ENCODE results near the gene ABCF2. TPM values are rescaled to one million over a fixed set of nuclear protein-coding genes. Genes with fewer than 3 reads are reported as not detected.

The ABCF2 gene
- total and polyA plus RNA-seq, 2 of the 4 experiments (the other 2 are of a cell fraction): 46.2 to 103 TPM

DNA sequence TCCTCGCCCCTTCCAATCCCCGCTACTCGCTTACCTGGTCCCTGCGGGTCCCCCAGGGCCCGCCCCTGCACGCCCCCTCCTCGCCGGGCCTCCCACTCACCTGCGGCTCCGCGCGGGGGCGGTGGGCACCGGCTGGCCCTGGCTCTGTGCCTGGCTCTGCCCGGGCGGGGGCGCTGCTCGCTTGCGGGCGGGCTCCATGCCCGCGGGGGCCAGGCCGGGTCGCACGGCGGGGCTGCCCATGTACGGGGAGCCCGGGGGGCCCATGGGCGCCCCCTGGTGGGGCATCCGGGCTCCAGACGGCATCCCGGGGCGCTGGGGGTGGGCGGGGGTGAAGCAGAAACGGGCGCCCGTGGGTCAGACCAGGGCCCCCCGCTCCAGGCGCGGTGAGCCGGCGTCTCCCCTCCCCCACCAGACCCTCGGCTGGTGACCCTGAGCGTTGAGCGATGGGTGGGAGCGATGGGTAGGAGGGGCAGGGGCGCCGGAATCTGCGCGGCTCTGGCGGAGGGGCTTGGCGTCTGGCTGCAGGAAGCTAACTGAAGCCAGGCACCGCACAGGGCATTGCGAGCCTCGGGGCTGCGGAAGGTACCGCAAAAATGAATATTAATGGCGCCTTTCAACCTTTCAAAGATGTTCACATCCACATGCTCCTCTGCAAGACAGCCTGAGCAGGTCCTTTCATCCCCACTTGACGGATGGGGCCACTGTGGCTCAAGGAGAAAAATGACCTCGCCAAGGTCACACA is 18.5 kb upstream of the ABCF2 start:
- ATAC-seq (ENCODE audit: low read depth): peak; percentile 15
- H4K91ac ChIP-seq (ENCODE audit: insufficient read depth, low read depth, low read length): no peak overlapping the region
- H2AK9ac ChIP-seq (replicated peaks; ENCODE audit: low read depth, low read length, poor library complexity): peak overlapping the region; percentile 83
- no peak overlapping the region for H4K5ac ChIP-seq (ENCODE audit: low read depth, low read length)
- CTCF ChIA-PET: no interaction called here
- TF ChIP-seq RAD21 (IDR thresholded peaks at IDR 0.05; ENCODE audit: low read length) (peak; percentile 26; the same call in 1 of the 2 replicates), MAZ (IDR thresholded peaks at IDR 0.05; ENCODE audit: borderline replicate concordance, low read depth, low read length) (peak; percentile 69; the same call in 1 of the 2 replicates), FOS (IDR thresholded peaks at IDR 0.05; ENCODE audit: low read depth, low read length) (no peak)
- TF ChIP-seq, protein P1, sequence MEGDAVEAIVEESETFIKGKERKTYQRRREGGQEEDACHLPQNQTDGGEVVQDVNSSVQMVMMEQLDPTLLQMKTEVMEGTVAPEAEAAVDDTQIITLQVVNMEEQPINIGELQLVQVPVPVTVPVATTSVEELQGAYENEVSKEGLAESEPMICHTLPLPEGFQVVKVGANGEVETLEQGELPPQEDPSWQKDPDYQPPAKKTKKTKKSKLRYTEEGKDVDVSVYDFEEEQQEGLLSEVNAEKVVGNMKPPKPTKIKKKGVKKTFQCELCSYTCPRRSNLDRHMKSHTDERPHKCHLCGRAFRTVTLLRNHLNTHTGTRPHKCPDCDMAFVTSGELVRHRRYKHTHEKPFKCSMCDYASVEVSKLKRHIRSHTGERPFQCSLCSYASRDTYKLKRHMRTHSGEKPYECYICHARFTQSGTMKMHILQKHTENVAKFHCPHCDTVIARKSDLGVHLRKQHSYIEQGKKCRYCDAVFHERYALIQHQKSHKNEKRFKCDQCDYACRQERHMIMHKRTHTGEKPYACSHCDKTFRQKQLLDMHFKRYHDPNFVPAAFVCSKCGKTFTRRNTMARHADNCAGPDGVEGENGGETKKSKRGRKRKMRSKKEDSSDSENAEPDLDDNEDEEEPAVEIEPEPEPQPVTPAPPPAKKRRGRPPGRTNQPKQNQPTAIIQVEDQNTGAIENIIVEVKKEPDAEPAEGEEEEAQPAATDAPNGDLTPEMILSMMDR (conservative IDR thresholded peaks at IDR 0.05; ENCODE audit: low read depth, low read length): peak; percentile 61
- no peak overlapping the region for H2BK20ac ChIP-seq (ENCODE audit: low read depth, low read length)
- H3K36me3 ChIP-seq (ENCODE audit: control insufficient read depth, insufficient read depth, low read length): peaks cover 23% of the 10 kb centered on the region
- peak overlapping the region in 1 of 2 experiments; percentile 58; a peak in 1 of 4 replicates for H4K8ac ChIP-seq (ENCODE audit: low read depth in 2 of 2, low read length in 2 of 2)
- no peak overlapping the region for H3K27ac ChIP-seq (ENCODE audit: insufficient read depth, low read length)
- H3K18ac ChIP-seq (ENCODE audit: low read depth, low read length): no peak overlapping the region
- H3K4me3 ChIP-seq (ENCODE audit: insufficient read depth, low read depth, low read length): no peak overlapping the region
- H3K27me3 ChIP-seq (ENCODE audit: control insufficient read depth, insufficient read depth, low read length): no peaks in the 10 kb centered on the region
- peak overlapping the region; percentile 68 for H2AFZ ChIP-seq (replicated peaks; ENCODE audit: low read length, poor library complexity)
- POLR2A ChIA-PET (ENCODE audit: unreplicated experiment): no interaction called here
- H3K56ac ChIP-seq (ENCODE audit: extremely low read depth, insufficient read depth, low read length): no peak overlapping the region
- H2AK5ac ChIP-seq (ENCODE audit: low read depth, low read length): no peak overlapping the region
- peaks cover 32% of the 10 kb centered on the region for H3K4me1 ChIP-seq (ENCODE audit: control insufficient read depth, insufficient read depth, low read length)
- no peak overlapping the region for H3K9ac ChIP-seq (ENCODE audit: low read depth, low read length)
- intact Hi-C loops (cut with micrococcal nuclease) (no loop called here), dilution Hi-C loops (cut with HindIII; ENCODE audit: low sequenced_read_pairs, unreplicated experiment) (no loop called here), in situ Hi-C loops (cut with MboI; ENCODE audit: low sequenced_read_pairs) (no loop called here)
- H3K4ac ChIP-seq (ENCODE audit: low read depth, low read length): no peak overlapping the region
- peak overlapping the region; percentile 25; the same call in 1 of the 2 replicates for H3K4me2 ChIP-seq (ENCODE audit: low read depth, low read length)
- no peaks in the 10 kb centered on the region for H3K9me3 ChIP-seq (ENCODE audit: control insufficient read depth, insufficient read depth, low read length)
- WGBS, 2 experiments (ENCODE audit: extremely low coverage in 2 of 2, insufficient read length in 1 of 2): 8% methylated on average over 21 of the region's 60 CpGs; no CpG with 5 or more reads in 1 of the 2 experiments
- peaks cover 11% of the 10 kb centered on the region for H3K9me1 ChIP-seq (ENCODE audit: insufficient read depth, low read length)
- no peak overlapping the region for H2BK15ac ChIP-seq (ENCODE audit: low read depth, low read length)
- H4K20me1 ChIP-seq (ENCODE audit: insufficient read depth, low read length): peaks cover 25% of the 10 kb centered on the region
- no peak overlapping the region for H2BK120ac ChIP-seq (ENCODE audit: low read depth, low read length)
- no peak overlapping the region for H3K14ac ChIP-seq (replicated peaks; ENCODE audit: low read depth, low read length)
- no TSS peak for BruUV-seq (replicated peaks)
- no peak for DNase-seq
- H2BK5ac ChIP-seq (ENCODE audit: low read depth, low read length, poor library complexity, severe bottlenecking): no peak overlapping the region
- no peak overlapping the region for H3K23ac ChIP-seq (ENCODE audit: low read depth, low read length)
- peaks cover 10 to 79% of the 10 kb centered on the region in 2 experiments for H3K79me1 ChIP-seq (ENCODE audit: low read depth in 1 of 2, low read length in 2 of 2)

All from IMR-90 (cell line).